HG02763 (cell line): ENCODE measurements around the gene DOCK4.

ENCODE experiments used
- ATAC-seq: cut with Tn5 transposase; IDR thresholded peaks from one replicate; pipeline ENCODE4 v1.9.1; 2021; ENCODE audit warnings: mild to moderate bottlenecking, moderate library complexity; ENCODE audit not compliant: unreplicated experiment

The DOCK4 gene

GRCh38 chr7:112161253-112162141 is 44.7 kb downstream of the DOCK4 start:
- ATAC-seq = no peak

DNA sequence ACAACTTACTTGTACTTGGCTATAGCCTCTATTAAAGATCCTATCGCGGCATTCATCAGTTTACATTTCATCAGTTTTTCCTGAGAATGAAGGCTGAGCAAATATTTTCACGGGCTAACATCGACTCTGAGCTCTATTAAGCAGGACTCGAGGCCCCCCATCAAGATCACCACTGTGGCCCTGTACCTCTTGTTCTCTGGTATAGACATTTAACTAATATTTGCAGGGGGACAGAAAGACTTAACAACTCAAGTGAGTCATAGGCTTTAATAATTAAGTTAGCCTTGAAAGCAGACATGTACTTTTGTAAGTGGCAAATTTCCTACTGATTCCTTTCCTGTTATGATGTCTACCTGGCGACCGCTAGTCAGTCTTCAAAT is 45.4 kb downstream of the DOCK4 start:
- ATAC-seq = no peak

DNA sequence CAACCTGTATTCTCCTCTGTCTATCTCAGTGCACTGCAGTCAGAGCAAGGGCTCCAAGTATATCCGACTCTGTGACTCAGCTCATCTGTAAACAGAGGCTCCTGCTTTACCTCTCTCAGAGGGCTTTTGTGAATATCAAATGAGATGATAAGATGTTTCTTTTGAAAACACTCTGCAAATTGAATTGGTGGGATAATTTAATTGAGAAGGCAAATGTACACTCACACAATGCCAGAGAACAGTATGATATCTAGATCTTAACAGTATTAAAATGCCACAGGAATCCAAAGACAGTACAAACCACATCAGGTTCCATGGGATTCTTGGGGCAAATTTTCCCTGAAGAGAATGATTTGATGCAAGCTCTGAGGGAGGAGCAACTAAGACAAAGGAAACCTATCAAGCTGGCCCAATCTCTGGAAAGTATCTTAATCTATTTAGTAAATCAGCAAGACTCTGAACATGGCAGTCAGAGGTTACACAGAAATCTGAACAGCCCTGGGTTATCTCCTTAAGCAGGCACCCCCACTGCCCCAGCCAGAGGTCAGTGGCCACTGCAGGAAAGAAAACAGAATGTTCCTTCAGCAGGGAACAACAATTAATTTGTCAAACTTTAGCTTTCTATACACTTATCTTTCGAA is 45.9 kb downstream of the DOCK4 start:
- ATAC-seq = no peak

GRCh38 chr7:112159351-112159750 is 46.8 kb downstream of the DOCK4 start:
- ATAC-seq = no peak

DNA sequence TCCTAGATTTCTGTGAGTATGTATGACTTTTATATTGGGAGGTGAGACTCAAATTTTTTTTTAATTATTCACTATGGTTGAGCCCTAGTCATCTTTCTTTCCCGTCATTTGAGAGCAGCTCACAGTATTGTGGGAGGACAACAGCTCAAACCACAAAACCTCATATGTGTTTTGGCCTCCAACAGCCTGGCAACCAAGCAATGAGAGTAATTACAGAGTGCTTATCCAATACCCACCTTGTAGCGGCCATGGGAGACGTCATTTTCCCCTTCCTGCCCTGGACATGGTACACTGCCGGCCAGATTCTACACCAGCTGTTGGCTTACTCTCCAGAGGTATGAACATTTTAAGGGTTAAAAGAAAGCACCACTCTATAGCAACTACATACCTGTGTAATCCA is 49.1 kb downstream of the DOCK4 start:
- no peak for ATAC-seq

DNA sequence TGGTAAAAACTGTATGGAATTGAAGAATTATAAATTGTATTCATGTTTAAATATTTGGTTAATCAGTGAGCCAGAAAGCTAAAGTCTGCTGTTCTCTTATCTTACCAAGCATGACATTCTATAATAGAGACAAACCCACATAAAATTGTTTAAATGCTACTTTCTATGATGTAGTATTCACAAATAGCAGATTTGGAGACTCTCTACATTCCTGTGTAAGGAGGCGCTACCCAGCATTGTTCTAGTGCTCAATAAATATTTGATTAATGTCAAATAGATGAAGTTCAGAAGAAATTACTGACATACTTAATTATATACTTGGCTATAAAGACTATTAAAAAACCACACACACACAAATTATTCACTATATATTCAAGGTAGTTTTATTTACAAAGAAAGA is 49.8 kb downstream of the DOCK4 start:
- no peak for ATAC-seq

DNA sequence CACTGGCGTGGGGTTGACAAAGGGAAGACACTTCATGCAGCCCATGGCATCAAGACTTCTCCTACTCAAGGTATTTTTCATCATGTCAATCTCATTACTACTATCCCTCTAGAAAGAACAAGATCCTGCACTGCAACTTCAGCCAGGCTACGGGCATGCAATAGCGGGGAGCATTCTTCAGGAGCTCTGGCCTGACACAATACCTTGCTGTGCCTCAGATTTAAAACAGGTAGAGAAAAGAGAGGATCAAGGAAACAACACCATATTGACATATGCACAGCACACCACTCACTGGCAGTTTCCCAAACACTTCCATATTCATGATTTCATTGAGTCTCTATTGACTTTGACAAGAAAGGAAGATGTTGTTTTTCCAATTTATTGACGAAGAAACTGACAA is 51.5 kb downstream of the DOCK4 start:
- no peak for ATAC-seq

DNA sequence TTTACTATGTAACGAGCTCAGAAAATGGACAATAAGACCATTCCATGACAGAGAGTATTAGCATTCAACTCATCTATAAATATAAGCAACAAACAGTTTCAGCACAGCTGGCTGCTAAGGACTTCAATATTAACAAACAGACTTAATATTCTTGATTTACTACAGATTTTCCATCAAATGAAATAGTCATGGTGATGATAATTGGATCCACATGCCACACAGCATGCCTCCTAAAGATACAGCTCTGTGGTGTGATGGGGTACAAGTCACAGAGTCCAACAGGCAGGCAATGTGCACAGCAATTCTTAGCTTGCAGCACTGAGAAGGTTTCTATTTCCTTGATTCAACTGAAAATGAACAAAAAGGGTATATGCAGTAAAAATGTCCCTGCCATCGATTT is 54.0 kb downstream of the DOCK4 start:
- ATAC-seq = no peak

DNA sequence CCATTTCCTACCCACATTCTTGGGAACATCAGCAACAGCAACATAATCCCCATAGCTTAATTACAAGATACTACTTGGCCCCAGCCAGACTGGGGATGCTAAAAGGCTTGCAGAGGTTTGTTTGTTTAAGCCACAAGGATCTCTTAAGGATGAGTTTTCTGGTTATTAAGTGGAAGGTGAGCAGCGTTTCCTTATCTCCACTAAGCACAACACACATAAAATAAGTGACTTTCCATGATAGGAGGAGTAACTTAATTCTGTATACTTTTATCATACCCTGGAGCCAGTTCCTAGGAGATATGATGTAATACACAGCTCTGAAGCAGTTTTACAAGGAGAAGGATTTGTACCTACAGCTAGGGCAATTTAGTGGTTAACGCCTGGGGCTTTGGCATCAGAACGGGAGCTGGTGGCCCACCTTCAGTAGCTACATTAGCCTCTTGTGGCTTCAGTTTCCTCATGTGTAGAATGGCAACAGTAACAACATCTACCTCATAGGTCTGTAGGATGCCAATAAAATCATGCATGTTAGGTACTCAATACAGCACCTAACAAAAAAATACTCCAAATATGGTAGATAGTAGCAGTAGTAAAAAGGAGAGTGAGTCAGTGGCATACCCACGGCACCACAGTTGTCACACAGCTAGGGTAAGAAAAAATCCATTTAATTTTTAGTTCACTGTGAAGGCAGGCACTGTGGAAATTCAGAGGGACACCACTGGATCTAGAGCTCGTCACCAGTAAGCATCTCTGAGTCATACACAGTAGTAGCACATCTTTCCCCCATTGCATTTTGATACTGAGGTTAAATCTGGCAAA is 55.2 kb downstream of the DOCK4 start:
- no peak for ATAC-seq

GRCh38 chr7:112149734-112150133 is 56.5 kb downstream of the DOCK4 start:
- ATAC-seq = no peak

GRCh38 chr7:112147793-112148361 is 58.3 kb downstream of the DOCK4 start:
- no peak for ATAC-seq

DNA sequence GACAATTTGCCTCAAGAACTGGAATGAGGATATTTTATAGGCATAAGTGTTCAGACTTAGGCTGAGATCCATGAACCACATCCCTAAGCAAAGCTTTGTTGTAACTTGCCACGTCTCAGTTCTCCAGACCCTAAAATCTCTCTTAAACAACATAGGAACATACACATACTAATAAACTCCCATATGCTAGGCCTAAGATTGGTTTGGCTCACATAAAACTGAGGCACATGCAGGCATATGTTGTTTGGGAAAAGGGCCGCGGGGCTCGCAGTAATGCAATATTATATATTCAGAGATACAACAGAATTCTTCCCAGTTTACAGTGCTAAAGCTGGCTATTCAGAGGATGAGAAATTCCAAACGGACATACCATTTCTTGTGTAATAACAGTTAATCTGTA is 61.0 kb downstream of the DOCK4 start:
- ATAC-seq = no peak

- ATAC-seq = no peak
These were observed 61.7 kb downstream of the DOCK4 start for GRCh38 chr7:112144284-112145059.

DNA sequence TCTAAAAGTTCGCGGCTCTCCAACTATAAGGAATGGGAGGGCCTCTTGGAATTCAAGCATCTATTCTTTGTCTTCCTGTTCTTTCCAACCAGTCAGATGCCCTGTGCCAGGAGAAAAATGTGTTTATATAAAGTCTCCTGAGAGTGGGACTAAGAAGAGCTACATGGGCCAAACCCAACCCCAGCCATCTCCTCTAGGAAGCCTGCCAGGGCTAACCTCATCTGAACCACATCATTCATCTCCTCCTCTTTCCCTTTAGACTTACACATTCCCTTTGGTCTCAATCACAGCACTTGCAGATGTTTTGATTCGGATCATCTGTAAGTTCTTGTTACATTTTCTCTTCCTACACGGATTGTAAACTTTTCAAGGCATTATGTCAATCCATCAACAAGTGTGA is 62.6 kb downstream of the DOCK4 start:
- ATAC-seq = no peak

- ATAC-seq = no peak
These were observed 63.1 kb downstream of the DOCK4 start for GRCh38 chr7:112143136-112143535.

GRCh38 chr7:112140600-112140999 is 65.6 kb downstream of the DOCK4 start:
- ATAC-seq = no peak

GRCh38 chr7:112138938-112139337 is 67.3 kb downstream of the DOCK4 start:
- ATAC-seq = no peak

- no peak for ATAC-seq
These were observed 67.8 kb downstream of the DOCK4 start for GRCh38 chr7:112138325-112138852.

DNA sequence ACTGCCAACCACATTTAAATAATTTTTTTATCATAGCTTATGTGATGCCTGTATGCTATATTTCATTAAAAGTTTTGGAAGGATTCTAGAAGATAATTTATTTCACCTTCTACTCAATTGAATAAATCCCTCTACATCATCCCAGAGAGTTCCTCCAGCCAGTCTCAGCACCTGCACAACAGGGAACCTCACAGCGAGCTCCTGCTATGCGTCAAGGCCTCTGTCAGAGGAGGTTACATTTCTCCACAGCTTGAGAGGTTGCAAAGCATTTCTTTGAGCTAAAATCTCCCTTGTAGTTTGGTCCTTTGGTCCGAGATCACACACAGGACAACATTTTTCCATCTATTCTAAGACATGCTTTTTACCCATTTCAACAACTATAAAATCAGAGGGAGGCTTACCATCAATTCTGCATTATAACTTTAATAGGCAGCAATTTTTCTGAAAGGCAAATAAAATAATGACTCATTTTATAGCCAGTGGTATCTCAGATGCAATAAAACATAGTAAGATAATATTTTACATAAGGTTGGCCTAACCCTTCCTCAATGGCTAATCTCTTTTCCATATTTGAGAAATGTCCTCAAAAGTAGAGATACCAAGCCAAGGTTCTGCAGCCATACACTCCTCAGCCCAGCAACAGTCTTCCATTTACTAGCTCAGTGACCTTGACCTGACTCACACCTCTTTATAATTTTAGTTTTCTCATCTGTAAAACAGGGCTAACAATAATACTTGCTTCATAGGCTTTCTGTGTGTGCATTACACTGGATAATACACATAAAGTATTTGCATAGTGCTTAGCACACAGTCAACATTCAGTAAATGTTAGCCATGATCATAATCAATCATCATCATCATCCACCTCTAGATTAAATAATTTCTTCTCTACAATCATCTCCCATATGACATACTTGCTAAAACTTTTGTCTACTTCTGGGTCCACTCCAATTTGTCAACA is 68.8 kb downstream of the DOCK4 start:
- ATAC-seq = no peak
